Chondrocyte (in vitro differentiated cells): ENCODE measurements around the gene MOV10. TPM values are rescaled to one million over a fixed set of nuclear protein-coding genes. Genes with fewer than 3 reads are reported as not detected.

ENCODE experiments used
- DNase-seq: peaks from one replicate; pipeline ENCODE4 v3.0.0; 2021; ENCODE audit warnings: mixed read lengths, low spot score
- H3K27ac Mint-ChIP-seq: one replicate; pipeline ENCODE4 v1.8.0; 2021; ENCODE audit warnings: mild to moderate bottlenecking, moderate library complexity, mixed read lengths; ENCODE audit not compliant: unreplicated experiment
- H3K27me3 Mint-ChIP-seq: 2 replicates; pipeline ENCODE4 v1.8.0; 2021; ENCODE audit warnings: low read depth, mixed read lengths
- H3K36me3 Mint-ChIP-seq: 2 replicates; pipeline ENCODE4 v1.8.0; 2021; ENCODE audit warnings: low read depth, mixed read lengths
- H3K4me1 Mint-ChIP-seq: 2 replicates; pipeline ENCODE4 v1.8.0; 2021; ENCODE audit warnings: low read depth, mild to moderate bottlenecking, mixed read lengths
- H3K4me3 Mint-ChIP-seq: one replicate; pipeline ENCODE4 v1.8.0; 2021; ENCODE audit warnings: mild to moderate bottlenecking, moderate library complexity, mixed read lengths; ENCODE audit not compliant: unreplicated experiment
- H3K9me3 Mint-ChIP-seq: 2 replicates; pipeline ENCODE4 v1.8.0; 2021; ENCODE audit warnings: low read depth, mixed read lengths
- total RNA-seq: library from RNA; stranded (reverse); gene quantifications from 3 replicates; pipeline ENCODE4 v1.2.1, GENCODE V29; 2021
- TF ChIP-seq, protein P1 (sequence below): fragments of 200-600 bp; sonication (generic); IDR thresholded peaks from 2 replicates; pipeline ENCODE4 v1.5.0; 2021; ENCODE audit warnings: antibody characterized with exemption, mild to moderate bottlenecking, moderate library complexity

Gene MOV10
- total RNA-seq, 1 donor from 2014 or later: 45.9 TPM

DNA sequence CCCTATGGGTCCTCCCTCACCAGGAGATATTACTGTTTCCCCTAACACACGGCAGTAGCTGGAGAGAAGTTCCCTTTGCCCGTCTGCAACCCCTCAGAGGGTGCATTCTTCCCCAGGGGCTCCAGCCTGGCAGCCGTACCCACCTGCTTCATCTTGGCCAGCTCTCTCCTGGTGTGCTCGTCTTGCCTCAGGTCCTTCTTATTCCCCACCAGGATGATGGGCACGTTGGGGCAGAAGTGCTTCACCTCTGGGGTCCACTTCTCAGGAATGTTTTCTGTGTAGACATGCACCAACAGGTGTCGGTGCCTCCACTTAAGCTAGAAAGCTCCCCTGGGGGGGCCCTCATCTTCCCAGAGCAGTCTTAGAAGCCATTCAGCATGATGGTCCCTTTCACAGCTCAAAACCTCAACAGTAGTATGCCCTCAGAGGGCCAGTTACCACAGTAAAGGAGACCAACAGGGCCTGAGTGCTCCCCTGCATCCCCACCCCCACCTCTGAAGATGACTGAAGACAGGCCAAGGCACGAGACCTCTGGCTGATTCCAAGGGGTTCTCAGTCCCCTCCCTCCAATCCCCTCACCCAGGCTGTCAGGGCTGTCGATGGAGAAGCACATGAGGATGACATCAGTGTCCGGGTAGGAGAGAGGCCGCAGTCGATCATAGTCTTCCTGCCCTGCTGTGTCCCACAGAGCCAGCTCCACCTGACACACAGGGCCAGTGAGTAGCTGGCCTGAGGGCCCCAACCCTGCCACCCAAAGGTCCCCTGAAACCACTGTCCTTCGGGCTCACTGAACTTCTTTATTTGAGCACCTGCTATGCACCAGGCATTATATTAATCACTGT lies 28.2 kb downstream of the MOV10 start:
- Mint-ChIP-seq H3K27me3 (no peaks in the 10 kb centered on the region), H3K4me3 (no peak overlapping the region), H3K27ac (peak overlapping the region; percentile 96), H3K9me3 (no peaks in the 10 kb centered on the region), H3K4me1 (peaks cover 75% of the 10 kb centered on the region), H3K36me3 (peaks cover 19% of the 10 kb centered on the region)
- TF ChIP-seq, protein P1, sequence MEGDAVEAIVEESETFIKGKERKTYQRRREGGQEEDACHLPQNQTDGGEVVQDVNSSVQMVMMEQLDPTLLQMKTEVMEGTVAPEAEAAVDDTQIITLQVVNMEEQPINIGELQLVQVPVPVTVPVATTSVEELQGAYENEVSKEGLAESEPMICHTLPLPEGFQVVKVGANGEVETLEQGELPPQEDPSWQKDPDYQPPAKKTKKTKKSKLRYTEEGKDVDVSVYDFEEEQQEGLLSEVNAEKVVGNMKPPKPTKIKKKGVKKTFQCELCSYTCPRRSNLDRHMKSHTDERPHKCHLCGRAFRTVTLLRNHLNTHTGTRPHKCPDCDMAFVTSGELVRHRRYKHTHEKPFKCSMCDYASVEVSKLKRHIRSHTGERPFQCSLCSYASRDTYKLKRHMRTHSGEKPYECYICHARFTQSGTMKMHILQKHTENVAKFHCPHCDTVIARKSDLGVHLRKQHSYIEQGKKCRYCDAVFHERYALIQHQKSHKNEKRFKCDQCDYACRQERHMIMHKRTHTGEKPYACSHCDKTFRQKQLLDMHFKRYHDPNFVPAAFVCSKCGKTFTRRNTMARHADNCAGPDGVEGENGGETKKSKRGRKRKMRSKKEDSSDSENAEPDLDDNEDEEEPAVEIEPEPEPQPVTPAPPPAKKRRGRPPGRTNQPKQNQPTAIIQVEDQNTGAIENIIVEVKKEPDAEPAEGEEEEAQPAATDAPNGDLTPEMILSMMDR: no peak
- DNase-seq: no peak

DNA sequence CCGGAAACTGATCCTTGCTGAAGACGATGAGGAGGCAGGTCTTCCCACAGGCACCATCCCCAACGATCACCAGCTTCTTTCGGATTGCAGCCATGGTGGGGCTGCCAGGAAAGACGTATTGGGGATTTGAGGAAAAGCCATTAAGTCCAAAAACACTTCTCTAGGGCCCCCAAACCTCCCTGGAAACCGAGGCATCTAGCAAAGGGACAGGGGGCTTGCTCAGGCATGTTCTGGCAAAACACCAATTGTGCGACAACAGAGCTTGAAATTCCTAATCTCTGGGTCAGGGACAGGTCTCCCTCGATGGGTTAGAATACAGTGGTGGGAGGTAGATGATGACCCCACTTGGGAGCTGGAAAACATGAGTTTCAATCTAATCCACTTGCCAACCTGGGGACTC lies 29.2 kb downstream of the MOV10 start:
- no peak for DNase-seq
- Mint-ChIP-seq H3K9me3 (no peaks in the 10 kb centered on the region), H3K27ac (peak overlapping the region; percentile 90), H3K27me3 (no peaks in the 10 kb centered on the region), H3K4me3 (peak overlapping the region; percentile 71), H3K36me3 (peaks cover 17% of the 10 kb centered on the region), H3K4me1 (peaks cover 78% of the 10 kb centered on the region)
- TF ChIP-seq, protein P1: no peak

DNA sequence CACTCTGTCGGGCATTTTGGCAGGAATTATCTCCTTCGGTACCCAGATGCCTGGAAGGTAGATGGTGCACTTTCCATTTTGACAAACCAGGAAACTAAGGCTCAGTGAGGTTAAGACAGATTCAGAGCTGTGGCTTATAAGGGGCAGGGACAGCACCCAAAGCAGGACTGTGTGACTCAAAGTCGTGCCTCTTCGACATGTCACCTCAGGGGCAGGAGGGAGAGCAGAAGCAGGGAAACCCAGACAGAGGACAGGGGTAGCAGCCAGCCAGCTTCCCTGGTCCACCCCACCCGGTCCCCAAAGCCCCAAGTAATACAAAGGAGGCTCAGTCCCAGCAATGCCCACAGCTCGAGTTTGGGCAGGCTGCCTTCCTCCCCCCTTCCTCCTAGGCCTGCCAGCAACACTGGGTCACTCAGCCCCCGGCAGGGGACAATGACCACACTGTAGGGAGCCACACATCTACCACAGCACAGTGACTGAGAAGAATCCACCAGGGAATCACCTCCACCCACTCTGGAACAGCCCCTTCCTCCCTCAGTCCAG lies 30.0 kb downstream of the MOV10 start:
- Mint-ChIP-seq H3K4me3 (peak overlapping the region; percentile 71), H3K9me3 (no peaks in the 10 kb centered on the region), H3K27me3 (no peaks in the 10 kb centered on the region), H3K27ac (peak overlapping the region; percentile 90), H3K4me1 (peaks cover 73% of the 10 kb centered on the region), H3K36me3 (peaks cover 15% of the 10 kb centered on the region)
- DNase-seq: no peak
- TF ChIP-seq, protein P1: no peak

DNA sequence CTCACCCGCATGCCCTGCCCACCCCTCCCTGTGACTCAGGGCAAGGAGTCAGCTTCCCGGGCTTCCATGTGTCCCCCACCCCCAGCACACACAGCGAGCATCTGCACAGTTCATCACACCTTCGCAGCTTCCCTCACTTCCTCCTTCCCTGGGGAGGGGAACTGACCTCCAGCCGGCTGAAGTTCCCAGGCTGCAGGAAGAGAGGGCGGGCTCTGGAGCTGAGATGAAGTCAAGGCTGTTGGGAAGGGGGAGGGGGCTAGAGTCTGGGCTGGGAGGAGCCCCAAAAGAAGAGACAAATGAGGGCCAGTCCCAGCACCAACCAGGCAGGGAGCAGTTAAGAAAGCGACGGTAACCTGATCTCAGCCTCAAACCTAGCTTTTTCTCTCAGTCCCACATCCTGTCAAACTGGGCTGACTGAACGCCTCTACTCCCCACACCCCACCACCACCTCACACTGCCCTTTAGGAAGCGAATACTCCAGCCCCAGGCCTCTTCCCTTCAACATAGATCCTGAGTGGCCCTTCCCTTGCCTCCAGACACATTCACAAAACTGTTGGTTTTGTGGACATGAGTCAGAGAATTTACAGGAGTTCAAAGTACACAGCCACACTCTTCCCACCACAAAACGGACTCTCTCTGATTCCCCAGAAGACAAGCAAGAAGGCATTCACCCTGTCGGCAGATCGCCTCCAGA lies 30.6 kb downstream of the MOV10 start:
- no peaks in the 10 kb centered on the region for H3K27me3 Mint-ChIP-seq
- no peaks in the 10 kb centered on the region for H3K9me3 Mint-ChIP-seq
- DNase-seq: no peak
- H3K4me3 Mint-ChIP-seq: peak overlapping the region; percentile 71
- peaks cover 11% of the 10 kb centered on the region for H3K36me3 Mint-ChIP-seq
- TF ChIP-seq, protein P1: no peak
- peaks cover 66% of the 10 kb centered on the region for H3K4me1 Mint-ChIP-seq
- H3K27ac Mint-ChIP-seq: peak overlapping the region; percentile 90

DNA sequence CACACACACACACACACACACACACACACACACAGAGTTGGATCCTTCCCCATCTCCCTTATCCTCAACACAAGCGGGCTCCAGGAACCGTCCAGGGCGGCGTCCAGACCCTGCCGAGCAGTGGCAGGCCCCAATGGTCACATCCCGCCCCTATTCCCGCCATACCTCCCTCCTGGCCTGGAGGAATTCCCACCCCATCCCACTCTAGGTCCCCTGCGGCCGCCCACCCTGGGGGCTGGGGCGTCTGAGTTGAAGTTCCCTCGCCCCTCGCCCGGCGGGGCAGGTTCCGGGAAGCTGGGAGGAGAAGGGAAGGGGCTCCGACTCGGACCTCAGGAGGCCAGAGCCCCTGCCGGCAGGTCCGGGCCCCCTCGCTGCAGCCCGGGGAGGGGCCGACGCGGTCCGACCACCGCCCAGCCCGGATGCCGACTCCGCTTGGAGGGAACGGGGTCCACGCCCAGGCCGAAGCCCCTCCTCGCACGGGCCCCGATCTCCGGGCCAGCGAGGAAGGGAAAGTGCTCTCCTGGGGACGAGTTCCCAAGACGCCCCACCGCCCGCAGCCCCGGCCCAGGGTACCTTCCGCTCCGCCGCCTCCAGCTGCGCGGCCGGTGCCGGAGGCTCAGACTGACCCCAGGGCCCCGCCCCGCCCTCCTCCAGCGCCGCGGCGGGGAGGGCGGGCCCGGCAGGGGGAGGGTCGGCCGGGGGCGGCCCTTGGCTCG lies 32.2 kb downstream of the MOV10 start, which contains the start of gene RHOC:
Gene RHOC, minus strand, starts transcription at position 623 of the 716 bp plus-strand sequence. CDS start 3,328 bp downstream, outside the sequence.
- Mint-ChIP-seq H3K27ac (peak within 1 kb of the TSS; percentile 90), H3K4me3 (peak within 1 kb of the TSS; percentile 71), H3K4me1 (peaks cover 51% of the 10 kb centered on the region), H3K9me3 (no peaks in the 10 kb centered on the region), H3K36me3 (peaks cover 8% of the 10 kb centered on the region), H3K27me3 (no peaks in the 10 kb centered on the region)
- no peak for DNase-seq
- TF ChIP-seq, protein P1: no peak
